PC-9 (cell line): ENCODE data around the gene SDK1.

ENCODE experiments used
- CTCF ChIP-seq: fragments of 200-600 bp; sonication (generic); conservative IDR thresholded peaks from 2 replicates; pipeline ENCODE4 v1.6.1; 2017; ENCODE audit warnings: mixed run types, antibody characterized with exemption, mild to moderate bottlenecking, moderate library complexity
- EZH2 ChIP-seq: fragments of 200-600 bp; sonication (generic); IDR thresholded peaks from 2 replicates; pipeline ENCODE4 v1.8.0; 2017; ENCODE audit warnings: antibody characterized with exemption, low read depth

DNA sequence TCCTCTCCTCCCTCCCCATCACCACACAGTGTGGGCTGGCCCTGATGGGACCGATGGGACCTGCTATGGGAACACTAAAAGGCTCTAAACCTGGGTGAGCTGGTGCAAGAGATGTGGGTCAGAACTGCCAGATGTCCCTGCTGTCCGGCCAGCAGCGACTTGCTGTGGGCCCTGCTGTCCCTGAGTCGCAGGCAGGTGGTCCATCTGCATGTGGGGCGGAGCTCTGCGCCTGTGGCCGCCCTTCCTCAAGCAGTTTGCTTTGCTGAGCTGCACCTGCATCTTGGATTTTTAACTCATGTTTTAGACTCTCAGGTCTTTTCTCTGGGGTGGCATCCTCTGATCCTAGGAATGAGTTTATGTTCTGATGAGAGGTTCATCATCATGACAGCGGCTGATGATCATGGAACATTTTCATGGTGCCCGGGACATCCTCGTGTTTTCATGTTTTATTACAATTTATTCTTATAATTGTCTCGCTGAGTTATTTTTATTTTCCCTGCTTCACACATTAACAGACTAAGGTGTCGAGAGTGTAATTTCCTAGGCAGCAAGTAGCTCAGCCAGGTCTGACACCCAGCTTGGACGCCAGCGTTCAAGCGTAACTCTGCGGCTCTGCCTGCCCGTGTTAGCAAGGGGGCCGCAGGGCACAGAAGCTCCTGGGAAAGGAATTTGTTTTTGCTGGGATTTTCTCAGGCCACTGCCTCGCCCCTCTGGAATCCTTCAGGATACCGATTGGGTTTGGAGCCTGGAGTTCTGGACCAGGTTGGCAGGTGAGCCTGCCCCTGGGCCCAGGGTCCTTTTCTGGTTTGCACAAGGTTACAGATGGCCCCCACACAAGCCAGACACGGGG, 765.8 kb downstream of the SDK1 start:
- no peak for TF ChIP-seq CTCF
- no peak for TF ChIP-seq EZH2
